Measurements from ENCODE around the gene KLHDC8B.
"Not testable (repeated sequence)": the region's sequence is repeated elsewhere in the genome, so short reads cannot be mapped to it uniquely, and the experiment has no call there.

The KLHDC8B gene

DNA sequence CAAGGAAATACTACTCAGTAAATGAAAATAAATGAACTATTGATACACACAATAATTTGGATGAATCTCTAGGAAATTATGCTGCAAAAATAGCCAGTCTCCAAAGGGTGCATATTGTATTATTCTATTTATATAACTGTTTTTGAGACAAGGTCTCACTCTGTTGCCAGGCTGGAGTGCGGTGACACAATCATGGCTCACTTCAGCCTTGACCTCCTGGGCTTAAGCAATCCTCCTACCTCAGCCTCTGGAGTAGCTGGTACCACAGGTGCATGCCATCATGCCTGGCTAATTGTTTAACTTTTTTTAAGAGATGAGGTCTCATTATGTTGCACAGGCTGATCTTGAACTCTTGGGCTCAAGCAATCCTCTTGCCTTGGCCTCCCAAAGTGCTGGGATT lies 12.5 kb downstream of the KLHDC8B start:
- no peaks in the 10 kb centered on the region for H3K4me1 Mint-ChIP-seq
- no peak overlapping the region for H3K4me3 Mint-ChIP-seq
- H3K9me3 Mint-ChIP-seq = no peaks in the 10 kb centered on the region
- DNase-seq (ENCODE audit: low spot score in 2 of 2) (no peak), ATAC-seq (ENCODE audit: low read depth) (no peak)
- no peaks in the 10 kb centered on the region for H3K36me3 Mint-ChIP-seq
- H3K27me3 Mint-ChIP-seq = peaks cover 7% of the 10 kb centered on the region
- H3K27ac Mint-ChIP-seq = no peak overlapping the region

DNA sequence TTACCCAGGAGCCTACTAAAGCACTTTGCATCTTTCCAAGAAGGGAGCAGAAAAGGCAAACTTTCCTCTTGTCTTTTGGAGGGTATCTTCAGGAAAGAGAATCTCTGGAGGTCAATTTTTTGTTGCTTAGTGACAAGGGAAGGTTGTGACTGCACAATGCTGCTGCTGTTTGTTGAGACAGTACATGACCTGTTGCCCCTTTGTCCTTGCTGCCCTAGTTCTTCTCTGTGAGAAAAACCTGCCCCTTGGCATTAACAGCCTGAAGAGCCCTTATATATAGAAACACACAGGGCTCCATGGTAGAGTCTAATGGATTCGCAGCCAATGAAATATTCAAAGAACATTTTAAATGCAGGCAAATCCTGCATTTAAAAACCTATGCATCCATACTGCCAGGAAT lies 20.3 kb downstream of the KLHDC8B start:
- Mint-ChIP-seq H3K4me3 (no peak overlapping the region), H3K27ac (no peak overlapping the region), H3K4me1 (no peaks in the 10 kb centered on the region), H3K36me3 (no peaks in the 10 kb centered on the region), H3K9me3 (no peaks in the 10 kb centered on the region), H3K27me3 (no peaks in the 10 kb centered on the region)
- ATAC-seq (ENCODE audit: low read depth) (no peak), DNase-seq (ENCODE audit: low spot score in 2 of 2) (no peak)

DNA sequence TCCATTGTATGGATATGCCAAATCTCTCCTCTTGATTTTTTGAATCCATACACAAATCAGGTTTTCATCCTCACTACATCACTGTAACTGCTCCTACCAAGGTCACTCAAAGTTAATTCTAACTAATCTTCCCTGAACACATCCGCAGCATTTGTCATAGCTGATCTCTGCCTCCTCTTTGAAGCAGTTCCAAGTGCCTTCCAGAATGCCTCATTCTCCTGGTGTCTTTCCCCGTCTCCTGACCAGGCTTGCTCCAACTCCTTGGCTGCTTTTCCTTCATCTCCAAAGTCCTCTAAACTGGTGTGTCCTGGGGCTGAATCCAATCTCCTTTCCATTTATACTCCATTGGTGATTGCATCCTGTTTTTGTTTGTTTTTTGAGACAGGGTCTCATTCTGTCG lies 26.8 kb downstream of the KLHDC8B start:
- Mint-ChIP-seq H3K4me3 (no peak overlapping the region), H3K9me3 (no peaks in the 10 kb centered on the region), H3K4me1 (no peaks in the 10 kb centered on the region), H3K27ac (no peak overlapping the region), H3K27me3 (peaks cover 11% of the 10 kb centered on the region), H3K36me3 (no peaks in the 10 kb centered on the region)
- no peak for ATAC-seq (ENCODE audit: low read depth)
- DNase-seq (ENCODE audit: low spot score in 2 of 2) = no peak

- Mint-ChIP-seq H3K9me3 (no peaks in the 10 kb centered on the region), H3K4me1 (no peaks in the 10 kb centered on the region), H3K27me3 (peaks cover 13% of the 10 kb centered on the region), H3K27ac (peak overlapping the region; percentile 7), H3K36me3 (no peaks in the 10 kb centered on the region), H3K4me3 (no peak overlapping the region)
- ATAC-seq (ENCODE audit: low read depth) (no peak), DNase-seq (ENCODE audit: low spot score in 2 of 2) (no peak)
These were observed 27.3 kb downstream of the KLHDC8B start for GRCh38 chr3:49198611-49199230.

GRCh38 chr3:49199239-49199899 lies 28.0 kb downstream of the KLHDC8B start:
- H3K27me3 Mint-ChIP-seq = peaks cover 13% of the 10 kb centered on the region
- peak overlapping the region; percentile 7 for H3K27ac Mint-ChIP-seq
- H3K9me3 Mint-ChIP-seq = no peaks in the 10 kb centered on the region
- DNase-seq (ENCODE audit: low spot score in 2 of 2) = no peak
- H3K36me3 Mint-ChIP-seq = no peaks in the 10 kb centered on the region
- H3K4me1 Mint-ChIP-seq = no peaks in the 10 kb centered on the region
- ATAC-seq (ENCODE audit: low read depth) = no peak
- no peak overlapping the region for H3K4me3 Mint-ChIP-seq

GRCh38 chr3:49199900-49200281 lies 28.5 kb downstream of the KLHDC8B start:
- Mint-ChIP-seq H3K36me3 (no peaks in the 10 kb centered on the region), H3K27ac (no peak overlapping the region), H3K9me3 (no peaks in the 10 kb centered on the region), H3K4me1 (no peaks in the 10 kb centered on the region), H3K27me3 (peaks cover 13% of the 10 kb centered on the region), H3K4me3 (no peak overlapping the region)
- DNase-seq (ENCODE audit: low spot score in 2 of 2) (no peak), ATAC-seq (ENCODE audit: low read depth) (no peak)

- no peak overlapping the region for H3K4me3 Mint-ChIP-seq
- H3K36me3 Mint-ChIP-seq = no peaks in the 10 kb centered on the region
- H3K27me3 Mint-ChIP-seq = peaks cover 3% of the 10 kb centered on the region
- no peaks in the 10 kb centered on the region for H3K4me1 Mint-ChIP-seq
- ATAC-seq (ENCODE audit: low read depth) = no peak
- no peaks in the 10 kb centered on the region for H3K9me3 Mint-ChIP-seq
- H3K27ac Mint-ChIP-seq = no peak overlapping the region
- DNase-seq (ENCODE audit: low spot score in 2 of 2) = no peak
These were observed 42.1 kb downstream of the KLHDC8B start for GRCh38 chr3:49213541-49213943.

GRCh38 chr3:49213998-49214397 lies 42.6 kb downstream of the KLHDC8B start:
- no peaks in the 10 kb centered on the region for H3K36me3 Mint-ChIP-seq

GRCh38 chr3:49216687-49217086 lies 45.3 kb downstream of the KLHDC8B start:
- not testable (repeated sequence) for ATAC-seq (ENCODE audit: low read depth)

More at GRCh38 chr3:49213998-49214397, 42.6 kb downstream of the KLHDC8B start:
- Mint-ChIP-seq H3K4me1 (no peaks in the 10 kb centered on the region), H3K9me3 (no peaks in the 10 kb centered on the region), H3K27ac (no peak overlapping the region), H3K27me3 (peaks cover 1% of the 10 kb centered on the region), H3K4me3 (no peak overlapping the region)
- DNase-seq (ENCODE audit: low spot score in 2 of 2) = no peak
- no peak for ATAC-seq (ENCODE audit: low read depth)

GRCh38 chr3:49217108-49217507 lies 45.7 kb downstream of the KLHDC8B start:
- not testable (repeated sequence) for H3K9me3 Mint-ChIP-seq; ATAC-seq (ENCODE audit: low read depth)

More at GRCh38 chr3:49216687-49217086, 45.3 kb downstream of the KLHDC8B start:
- H3K9me3 Mint-ChIP-seq; H3K4me1 Mint-ChIP-seq; H3K27me3 Mint-ChIP-seq; H3K27ac Mint-ChIP-seq; H3K36me3 Mint-ChIP-seq; H3K4me3 Mint-ChIP-seq; DNase-seq (ENCODE audit: low spot score in 2 of 2): not testable (repeated sequence)

DNA sequence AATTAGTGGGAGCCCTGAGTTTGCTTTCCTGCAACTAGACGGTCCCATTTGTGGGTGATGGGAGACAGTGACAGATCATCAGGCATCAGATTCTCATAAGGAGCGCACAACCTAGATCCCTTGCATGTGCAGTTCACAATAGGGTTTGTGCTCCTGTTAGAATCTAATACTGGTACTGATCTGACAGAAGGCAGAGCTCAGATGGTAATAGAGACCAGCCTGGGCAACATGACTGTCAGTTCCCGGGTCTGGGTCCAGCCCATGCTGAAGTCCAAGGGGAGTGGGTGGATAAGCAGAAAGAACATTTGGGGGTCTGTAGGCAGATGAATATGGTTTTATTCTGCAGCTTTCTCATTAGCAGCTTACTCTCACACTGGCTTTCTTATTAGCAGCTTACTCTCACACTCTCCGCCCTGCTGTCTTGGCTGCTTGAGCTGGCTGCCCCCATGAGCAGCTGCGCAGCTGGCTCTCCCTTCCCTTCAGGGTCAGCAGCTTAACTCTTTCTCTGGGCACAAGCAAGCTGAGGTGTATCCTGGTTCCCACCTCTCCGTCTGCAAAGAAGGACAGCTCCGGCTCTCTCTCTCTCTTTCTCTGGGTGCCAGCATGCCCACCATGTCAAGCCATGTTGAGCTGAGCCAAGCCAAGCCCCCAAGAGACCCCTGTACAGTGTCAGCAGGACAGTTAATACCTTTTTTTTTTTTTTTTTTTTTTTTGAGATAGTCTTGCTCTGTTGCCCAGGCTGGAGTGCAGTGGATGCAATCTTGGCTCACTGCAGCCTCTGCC lies 46.5 kb downstream of the KLHDC8B start:
- no peak overlapping the region for H3K4me3 Mint-ChIP-seq
- DNase-seq (ENCODE audit: low spot score in 2 of 2) (no peak), ATAC-seq (ENCODE audit: low read depth) (no peak)
- no peaks in the 10 kb centered on the region for H3K4me1 Mint-ChIP-seq
- H3K9me3 Mint-ChIP-seq = peaks cover 6% of the 10 kb centered on the region
- H3K27ac Mint-ChIP-seq = no peak overlapping the region
- peaks cover 9% of the 10 kb centered on the region for H3K27me3 Mint-ChIP-seq
- H3K36me3 Mint-ChIP-seq = no peaks in the 10 kb centered on the region

More at GRCh38 chr3:49217108-49217507, 45.7 kb downstream of the KLHDC8B start:
- not testable (repeated sequence) for H3K27ac Mint-ChIP-seq; H3K27me3 Mint-ChIP-seq; H3K4me1 Mint-ChIP-seq; DNase-seq (ENCODE audit: low spot score in 2 of 2); H3K36me3 Mint-ChIP-seq; H3K4me3 Mint-ChIP-seq

- not testable (repeated sequence) for H3K9me3 Mint-ChIP-seq
These were observed 47.1 kb downstream of the KLHDC8B start for GRCh38 chr3:49218471-49218989.

DNA sequence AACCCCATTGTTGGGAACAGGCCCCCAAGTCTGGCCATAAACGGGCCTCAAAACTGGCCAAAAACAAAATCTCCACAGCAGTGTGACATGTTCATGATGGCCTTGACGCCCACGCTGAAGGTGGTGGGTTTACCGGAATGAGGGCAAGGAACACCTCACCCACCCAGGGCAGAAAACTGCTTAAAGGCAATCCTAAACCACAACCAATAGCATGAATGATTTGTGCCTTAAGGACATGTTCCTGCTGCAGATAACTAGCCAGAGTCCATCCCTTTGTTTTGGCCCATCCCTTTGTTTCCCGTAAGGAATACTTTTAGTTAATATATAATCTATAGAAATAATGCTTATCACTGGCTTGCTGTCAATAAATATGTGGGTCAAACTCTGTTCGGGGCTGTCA lies 47.7 kb downstream of the KLHDC8B start:
- H3K27me3 Mint-ChIP-seq = peaks cover 11% of the 10 kb centered on the region
- no peak for ATAC-seq (ENCODE audit: low read depth)

More at GRCh38 chr3:49218471-49218989, 47.1 kb downstream of the KLHDC8B start:
- H3K4me3 Mint-ChIP-seq; H3K4me1 Mint-ChIP-seq; H3K36me3 Mint-ChIP-seq; DNase-seq (ENCODE audit: low spot score in 2 of 2); H3K27me3 Mint-ChIP-seq; ATAC-seq (ENCODE audit: low read depth); H3K27ac Mint-ChIP-seq: not testable (repeated sequence)

DNA sequence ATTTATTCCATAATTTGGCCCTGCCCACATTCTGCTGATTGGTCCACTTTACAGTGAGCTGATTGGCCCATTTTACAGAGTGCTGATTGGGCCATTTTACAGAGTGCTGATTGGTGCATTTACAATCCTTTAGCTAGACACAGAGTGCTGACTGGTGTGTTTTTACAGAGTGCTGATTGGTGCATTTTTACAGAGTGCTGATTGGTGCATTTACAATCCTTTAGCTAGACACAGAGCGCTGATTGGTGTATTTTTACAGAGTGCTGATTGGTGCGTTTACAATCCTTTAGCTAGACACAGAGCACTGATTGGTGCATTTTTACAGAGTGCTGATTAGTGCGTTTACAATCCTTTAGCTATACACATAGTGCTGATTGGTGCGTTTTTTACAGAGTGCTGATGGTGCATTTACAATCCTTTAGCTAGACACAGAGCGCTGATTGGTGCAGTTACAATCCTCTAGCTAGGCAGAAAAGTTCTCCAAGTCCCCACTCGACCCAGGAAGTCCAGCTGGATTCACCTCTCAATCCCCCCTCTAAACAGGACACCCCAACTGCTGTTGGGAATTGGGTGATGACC lies 49.7 kb downstream of the KLHDC8B start:
- ATAC-seq (ENCODE audit: low read depth); H3K9me3 Mint-ChIP-seq; H3K4me3 Mint-ChIP-seq; H3K36me3 Mint-ChIP-seq; DNase-seq (ENCODE audit: low spot score in 2 of 2); H3K4me1 Mint-ChIP-seq; H3K27ac Mint-ChIP-seq: not testable (repeated sequence)
- peaks cover 11% of the 10 kb centered on the region for H3K27me3 Mint-ChIP-seq

More for the DNA sequence above, 47.7 kb downstream of the KLHDC8B start:
- DNase-seq (ENCODE audit: low spot score in 2 of 2) = no peak
- Mint-ChIP-seq H3K27ac (no peak overlapping the region), H3K9me3 (peaks cover 6% of the 10 kb centered on the region), H3K36me3 (no peaks in the 10 kb centered on the region), H3K4me1 (no peaks in the 10 kb centered on the region), H3K4me3 (no peak overlapping the region)
